Heart left ventricle (tissue), 13 donors: ENCODE results near the gene DR1.

Experiments
- POLR2A ChIP-seq, 2 donors: fragments of 450-650 bp; IDR thresholded peaks; one replicate each; pipeline ENCODE4 v1.6.1; 2017; ENCODE audit warnings: antibody characterized with exemption in 2 of 2, mild to moderate bottlenecking in 2 of 2, moderate library complexity in 2 of 2
- TF ChIP-seq, protein P1 (sequence below), 12 donors: fragments of 200-600 bp; sonication (generic) in 4 of 12; IDR thresholded peaks; one replicate each; pipeline versions ENCODE4 v1.5.0 to v1.8.0; 2018 to 2022; ENCODE audit warnings: antibody characterized with exemption in 12 of 12, mild to moderate bottlenecking in 5 of 12
- donor health status: ischemic (EF 13 %, LVEDD 7.1; RV severe dilation, severe dysfunction).
- donor health status: DM: no; HTN: yes; CAD: no.
- donor health status: DM: no; HTN: no; CAD: no.
- donor health status: ischemic (EF 25% LVEDD 6.9; RV normal size, moderate dysfunction).
- donor health status: ischemic (EF 25% LVEDD 5.7; RV mildly dilated, moderate dysfunction).
- donor health status: ischemic (EF 35%, LVEDD 5.7; RV mildly dilated, moderate dysfunction).
- donor health status: nonischemic (EF 11% LVEDD 7.7; RV severe dilation, severe dysfunction).
- donor health status: DM: yes; HTN: yes; CAD: no.
- donor health status: PGD.
- donor health status: ischemic (EF 29% LVEDD 5.4; RV normal size, mild dysfunction).
- donor health status: nonischemic (EF 23%, LVEDD 6.1; RV moderate dilation, normal function).

DNA sequence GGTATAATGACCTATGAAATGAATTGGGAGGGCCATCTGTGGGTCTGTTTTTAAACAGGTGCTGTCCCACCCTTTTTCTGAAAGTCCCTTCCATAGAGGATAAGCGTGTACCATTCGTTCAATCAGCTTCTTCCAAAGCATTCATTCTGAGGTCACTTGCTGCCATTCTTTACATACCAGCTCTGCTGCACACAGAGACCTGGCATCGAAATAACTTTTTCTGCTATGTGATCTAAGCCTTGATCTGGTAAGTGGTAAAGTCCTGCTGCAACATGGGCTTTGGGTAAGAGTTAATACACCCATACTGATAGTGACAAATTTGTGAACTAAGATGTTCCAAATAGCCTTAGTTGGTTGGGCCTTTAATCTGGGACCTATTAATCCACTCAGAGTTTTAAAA lies 38.9 kb downstream of the DR1 start:
- TF ChIP-seq POLR2A (IDR thresholded peaks at IDR 0.05) = no peak
- TF ChIP-seq, protein P1, sequence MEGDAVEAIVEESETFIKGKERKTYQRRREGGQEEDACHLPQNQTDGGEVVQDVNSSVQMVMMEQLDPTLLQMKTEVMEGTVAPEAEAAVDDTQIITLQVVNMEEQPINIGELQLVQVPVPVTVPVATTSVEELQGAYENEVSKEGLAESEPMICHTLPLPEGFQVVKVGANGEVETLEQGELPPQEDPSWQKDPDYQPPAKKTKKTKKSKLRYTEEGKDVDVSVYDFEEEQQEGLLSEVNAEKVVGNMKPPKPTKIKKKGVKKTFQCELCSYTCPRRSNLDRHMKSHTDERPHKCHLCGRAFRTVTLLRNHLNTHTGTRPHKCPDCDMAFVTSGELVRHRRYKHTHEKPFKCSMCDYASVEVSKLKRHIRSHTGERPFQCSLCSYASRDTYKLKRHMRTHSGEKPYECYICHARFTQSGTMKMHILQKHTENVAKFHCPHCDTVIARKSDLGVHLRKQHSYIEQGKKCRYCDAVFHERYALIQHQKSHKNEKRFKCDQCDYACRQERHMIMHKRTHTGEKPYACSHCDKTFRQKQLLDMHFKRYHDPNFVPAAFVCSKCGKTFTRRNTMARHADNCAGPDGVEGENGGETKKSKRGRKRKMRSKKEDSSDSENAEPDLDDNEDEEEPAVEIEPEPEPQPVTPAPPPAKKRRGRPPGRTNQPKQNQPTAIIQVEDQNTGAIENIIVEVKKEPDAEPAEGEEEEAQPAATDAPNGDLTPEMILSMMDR (IDR thresholded peaks at IDR 0.05) = no peak
